Subcutaneous adipose tissue (tissue), 4 donors: ENCODE data around the gene TMEM212. TPM values are rescaled to one million over a fixed set of nuclear protein-coding genes. Genes with fewer than 3 reads are reported as not detected.

Experiments
- CTCF ChIP-seq: fragments of 450-650 bp; IDR thresholded peaks from one replicate; pipeline ENCODE4 v1.5.1; 2016; ENCODE audit warnings: low read depth, mild to moderate bottlenecking, control low read depth, antibody characterized with exemption, moderate library complexity
- total RNA-seq, 4 donors: library from RNA; depleted of rRNA; stranded (reverse); fragments of >200 nt; gene quantifications; one replicate each; pipeline ENCODE4 v1.1.0, GENCODE V29; 2016

TMEM212 gene
- total RNA-seq, 4 donors from 2014 or later = 0.17 TPM; not detected in 3

DNA sequence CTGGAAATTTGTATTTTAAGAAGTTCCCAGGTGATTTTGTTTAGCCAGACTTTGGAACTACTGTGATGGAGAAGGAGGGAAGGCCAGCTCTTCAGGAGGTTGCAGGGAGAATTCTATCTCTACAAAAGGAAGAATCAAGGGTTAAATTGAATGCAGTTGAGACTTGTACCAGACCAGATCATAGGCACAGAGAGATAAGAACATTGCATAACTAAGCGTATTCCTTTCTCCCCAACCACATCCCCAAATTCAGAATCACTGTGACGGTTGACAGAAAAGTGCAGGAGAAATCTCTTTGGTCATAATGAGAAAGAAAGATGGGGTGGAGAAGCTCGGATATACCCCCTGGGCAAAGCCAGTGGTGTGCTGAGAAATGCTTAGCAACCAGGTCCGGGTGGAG, 40.1 kb upstream of the TMEM212 start:
- TF ChIP-seq CTCF = no peak

- TF ChIP-seq CTCF = no peak
Observed at GRCh38 chr3:171804618-171805389, 38.3 kb upstream of the TMEM212 start.

DNA sequence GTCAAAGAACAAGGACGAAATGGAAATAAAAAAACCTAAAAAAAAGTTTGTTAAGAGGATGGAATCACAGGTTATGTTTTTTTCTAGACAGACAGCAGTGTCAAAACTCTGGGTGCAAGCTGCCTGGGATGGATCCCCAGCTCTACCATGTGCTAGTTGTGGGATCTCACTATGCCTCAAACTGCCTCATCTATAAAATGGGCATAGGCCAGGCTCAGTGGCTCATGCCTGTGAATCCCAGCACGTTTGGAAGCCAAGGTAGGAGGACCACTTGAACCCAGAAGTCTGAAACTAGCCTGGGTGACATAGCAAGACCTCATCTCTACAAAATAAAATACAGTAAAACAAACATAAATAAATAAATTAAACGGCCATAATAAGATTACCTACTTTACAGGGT, 37.5 kb upstream of the TMEM212 start:
- no peak for TF ChIP-seq CTCF

DNA sequence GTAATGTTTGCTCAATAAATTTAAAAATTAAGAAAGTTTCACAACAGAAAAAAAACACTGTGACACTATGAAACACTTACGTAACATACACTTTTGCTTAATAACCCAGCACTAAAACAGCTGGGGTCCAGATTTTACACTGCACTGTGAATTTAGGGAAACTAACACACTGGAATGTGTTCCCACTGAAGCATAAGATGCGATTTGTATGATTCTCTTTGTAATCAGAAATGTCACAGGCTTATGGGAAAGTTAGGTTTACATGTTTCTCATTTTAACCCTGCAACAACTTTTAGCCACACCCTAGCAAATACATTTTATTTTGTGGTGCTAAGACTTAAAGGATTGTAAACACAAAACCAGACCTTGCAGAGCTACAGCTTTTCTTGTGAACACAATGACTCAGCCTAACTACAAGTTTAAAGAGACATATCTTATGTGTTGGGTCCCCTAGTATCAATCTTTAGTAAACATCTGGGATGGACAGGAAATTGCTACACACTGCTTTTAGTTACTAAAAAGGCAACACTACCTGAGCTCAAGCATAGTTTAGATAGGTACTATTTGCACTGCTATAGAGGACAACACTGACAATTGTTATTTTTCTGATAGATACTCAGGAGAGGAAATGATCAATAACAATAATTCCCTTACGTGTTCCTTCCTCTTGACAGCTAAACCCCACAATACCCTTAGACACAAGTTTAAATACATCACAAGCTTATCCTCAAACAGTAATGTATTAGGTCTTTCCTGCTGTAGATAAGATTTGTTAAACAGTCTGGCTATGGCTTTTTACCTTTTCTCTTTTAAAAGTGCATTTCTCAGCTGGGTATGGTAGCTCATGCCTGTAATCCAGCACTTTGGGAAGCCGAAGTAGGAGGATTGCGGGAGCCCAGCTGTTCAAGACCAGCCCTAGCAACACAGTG, 36.7 kb upstream of the TMEM212 start:
- no peak for TF ChIP-seq CTCF

DNA sequence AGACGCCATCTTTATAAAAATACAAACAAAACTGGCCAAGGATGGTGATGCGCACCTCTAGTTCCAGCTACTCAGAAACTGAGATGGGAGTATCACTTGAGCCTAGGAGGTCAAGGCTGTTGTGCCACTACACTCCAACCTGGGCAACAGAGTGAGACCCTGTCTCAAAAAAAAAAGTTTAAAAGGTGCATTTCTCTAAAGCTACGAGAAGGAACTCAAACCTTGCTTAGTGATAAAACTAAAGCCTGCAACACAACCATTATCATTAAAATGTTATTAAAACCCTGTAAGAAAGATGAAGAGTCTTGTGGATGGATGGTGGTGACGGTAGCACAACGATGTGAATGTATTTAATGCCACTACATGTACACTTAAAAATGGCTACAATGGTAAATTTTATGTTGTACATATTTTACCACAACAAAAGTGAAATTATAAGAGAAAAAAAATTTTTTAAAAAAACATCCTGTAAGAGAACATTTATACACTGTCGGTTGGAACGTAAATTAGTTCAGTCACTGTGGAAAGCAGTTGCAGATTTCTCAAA, 35.9 kb upstream of the TMEM212 start:
- TF ChIP-seq CTCF = no peak

GRCh38 chr3:171807806-171808205, 35.3 kb upstream of the TMEM212 start:
- TF ChIP-seq CTCF = no peak

- no peak for TF ChIP-seq CTCF
Observed at GRCh38 chr3:171809611-171809860, 33.6 kb upstream of the TMEM212 start.
